H9 (cell line): ENCODE measurements around the gene C17orf75. TPM values are rescaled to one million over a fixed set of nuclear protein-coding genes. Genes with fewer than 3 reads are reported as not detected.

Source experiments
- DNase-seq: peaks from one replicate; pipeline ENCODE4 v3.0.0-alpha.2; 2017
- H2AFZ ChIP-seq: one replicate; pipeline ENCODE4 v1.6.1; 2013; ENCODE audit warnings: mild to moderate bottlenecking, low read length, control low read depth, moderate library complexity
- H2AK5ac ChIP-seq: 2 replicates; pipeline ENCODE4 v1.6.1; 2013; ENCODE audit warnings: low read length, control low read depth, mixed read lengths; ENCODE audit not compliant: insufficient read length
- H2BK120ac ChIP-seq: one replicate; pipeline ENCODE4 v1.6.1; 2013; ENCODE audit warnings: low read depth, mild to moderate bottlenecking, low read length, control low read depth, inconsistent platforms; ENCODE audit not compliant: poor library complexity, severe bottlenecking
- H2BK12ac ChIP-seq: 2 replicates; pipeline ENCODE4 v1.6.1; 2013; ENCODE audit warnings: low read length, control low read depth, mixed read lengths, low read depth; ENCODE audit not compliant: insufficient read length
- H2BK15ac ChIP-seq: 2 replicates; pipeline ENCODE4 v1.6.1; 2013; ENCODE audit warnings: low read depth, low read length, control low read depth
- H2BK20ac ChIP-seq: one replicate; pipeline ENCODE4 v1.6.1; 2013; ENCODE audit warnings: low read depth, mild to moderate bottlenecking, low read length, control low read depth, inconsistent platforms; ENCODE audit not compliant: poor library complexity, severe bottlenecking
- H2BK5ac ChIP-seq: 2 replicates; pipeline ENCODE4 v1.6.1; 2013; ENCODE audit warnings: low read length, control low read depth, mixed read lengths; ENCODE audit not compliant: insufficient read length
- H3K14ac ChIP-seq: 2 replicates; pipeline ENCODE4 v1.6.1; 2013; ENCODE audit warnings: low read length, control low read depth; ENCODE audit not compliant: insufficient read depth
- H3K18ac ChIP-seq: 2 replicates; pipeline ENCODE4 v1.6.1; 2013; ENCODE audit warnings: low read depth, mild to moderate bottlenecking, mixed read lengths, low read length, control low read depth; ENCODE audit not compliant: insufficient read length
- H3K23ac ChIP-seq: 2 replicates; pipeline ENCODE4 v1.6.1; 2013; ENCODE audit warnings: low read length, control low read depth, mixed read lengths, low read depth; ENCODE audit not compliant: insufficient read length
- H3K23me2 ChIP-seq: 2 replicates; pipeline ENCODE4 v1.6.1; 2013; ENCODE audit warnings: low read depth, mild to moderate bottlenecking, mixed read lengths, low read length, control low read depth; ENCODE audit not compliant: insufficient read length, poor library complexity, severe bottlenecking
- H3K27ac ChIP-seq: 2 replicates; pipeline ENCODE4 v1.5.1; 2013; ENCODE audit warnings: low read length, control low read depth, mixed read lengths, low read depth; ENCODE audit not compliant: insufficient read length
- H3K27me3 ChIP-seq: 2 replicates; pipeline ENCODE4 v1.6.1; 2013; ENCODE audit warnings: low read length, control low read depth, inconsistent platforms; ENCODE audit not compliant: insufficient read depth
- H3K4ac ChIP-seq: 2 replicates; pipeline ENCODE4 v1.6.1; 2013; ENCODE audit warnings: low read depth, mild to moderate bottlenecking, control low read depth, inconsistent platforms, low read length, moderate library complexity
- H3K4me1 ChIP-seq: 2 replicates; pipeline ENCODE4 v1.6.1; 2013; ENCODE audit warnings: low read length, control low read depth, inconsistent platforms; ENCODE audit not compliant: insufficient read depth
- H3K4me2 ChIP-seq: 2 replicates; pipeline ENCODE4 v1.6.1; 2013; ENCODE audit warnings: low read length, control low read depth, mixed read lengths; ENCODE audit not compliant: insufficient read length, insufficient read depth
- H3K56ac ChIP-seq: 2 replicates; pipeline ENCODE4 v1.6.1; 2013; ENCODE audit warnings: low read depth, mild to moderate bottlenecking, mixed read lengths, low read length, control low read depth; ENCODE audit not compliant: insufficient read length
- H3K79me1 ChIP-seq: 2 replicates; pipeline ENCODE4 v1.6.1; 2013; ENCODE audit warnings: low read depth, mild to moderate bottlenecking, moderate library complexity, low read length, control low read depth, inconsistent platforms; ENCODE audit not compliant: insufficient read depth, poor library complexity, severe bottlenecking
- H3K79me2 ChIP-seq: 2 replicates; pipeline ENCODE4 v1.6.1; 2013; ENCODE audit warnings: low read length, control low read depth, inconsistent platforms; ENCODE audit not compliant: insufficient read depth
- H3K9ac ChIP-seq: 2 replicates; pipeline ENCODE4 v1.6.1; 2013; ENCODE audit warnings: low read length, control low read depth, mixed read lengths; ENCODE audit not compliant: insufficient read length; ENCODE audit errors: extremely low read depth
- H3K9me3 ChIP-seq: one replicate; pipeline ENCODE4 v1.6.1; 2013; ENCODE audit warnings: low read depth, low read length, inconsistent platforms; ENCODE audit not compliant: control insufficient read depth
- H3T11ph ChIP-seq: one replicate; pipeline ENCODE4 v1.6.1; 2013; ENCODE audit warnings: mild to moderate bottlenecking, low read length, control low read depth, inconsistent platforms
- H4K20me1 ChIP-seq: one replicate; pipeline ENCODE4 v1.6.1; 2013; ENCODE audit not compliant: control insufficient read depth, insufficient read length, insufficient read depth
- H4K5ac ChIP-seq: 2 replicates; pipeline ENCODE4 v1.6.1; 2013; ENCODE audit warnings: low read depth, mild to moderate bottlenecking, mixed read lengths, low read length, control low read depth; ENCODE audit not compliant: insufficient read length
- H4K8ac ChIP-seq: replicated peaks from 2 replicates; pipeline ENCODE4 v1.6.1; 2013; ENCODE audit warnings: low read length, control low read depth, mixed read lengths, low read depth; ENCODE audit not compliant: insufficient read length
- H4K91ac ChIP-seq: 2 replicates; pipeline ENCODE4 v1.6.1; 2013; ENCODE audit warnings: low read depth, mild to moderate bottlenecking, moderate library complexity, mixed read lengths, low read length, control low read depth; ENCODE audit not compliant: insufficient read length
- H3K27ac Mint-ChIP-seq, 3 experiments: 2 replicates in 2 of 3; 3 replicates in 1 of 3; pipeline ENCODE4 v1.8.0; 2020 to 2021; ENCODE audit warnings: mixed read lengths in 3 of 3, mild to moderate bottlenecking in 1 of 3, moderate library complexity in 1 of 3
- H3K27me3 Mint-ChIP-seq: 2 replicates; pipeline ENCODE4 v1.8.0; 2021; ENCODE audit warnings: low read depth, mild to moderate bottlenecking, moderate library complexity, mixed read lengths
- H3K36me3 Mint-ChIP-seq, 3 experiments: 2 replicates in 2 of 3; 3 replicates in 1 of 3; pipeline ENCODE4 v1.8.0; 2020 to 2021; ENCODE audit warnings: low read depth in 3 of 3, mixed read lengths in 3 of 3; ENCODE audit not compliant: insufficient read depth in 1 of 3
- H3K4me1 Mint-ChIP-seq, 2 experiments: 2 replicates each; pipeline ENCODE4 v1.8.0; 2020; ENCODE audit warnings: mixed read lengths in 2 of 2
- H3K4me3 Mint-ChIP-seq, 2 experiments: 2 replicates in 1 of 2; 3 replicates in 1 of 2; pipeline ENCODE4 v1.8.0; 2020 to 2021; ENCODE audit warnings: mild to moderate bottlenecking in 2 of 2, mixed read lengths in 2 of 2, moderate library complexity in 1 of 2
- H3K9me3 Mint-ChIP-seq, 2 experiments: 2 replicates in 1 of 2; 3 replicates in 1 of 2; pipeline ENCODE4 v1.8.0; 2020; ENCODE audit warnings: mild to moderate bottlenecking in 2 of 2, mixed read lengths in 2 of 2, moderate library complexity in 1 of 2
- WGBS: extraction: QIAGEN DNeasy Blood & Tissue Kit; methylation state at CpG from one replicate; pipeline ENCODE4 v1.1.7; 2013; ENCODE audit warnings: missing lambda C conversion rate, low lambda C conversion rate, mixed read lengths; ENCODE audit not compliant: insufficient read length; ENCODE audit errors: extremely low coverage; 5-methylcytosine and 5-hydroxymethylcytosine counted together
- total RNA-seq: library from RNA; stranded (reverse); gene quantifications from 2 replicates; pipeline ENCODE4 v1.2.1, GENCODE V29; 2021
- TF ChIP-seq, protein P1 (sequence below): fragments of 200-600 bp; sonication (generic); conservative IDR thresholded peaks from 3 replicates; pipeline ENCODE4 v1.8.0; 2021; ENCODE audit warnings: antibody characterized with exemption, mild to moderate bottlenecking

The C17orf75 gene
- total RNA-seq, 1 experiment from 2014 or later, result 40.4 TPM

DNA sequence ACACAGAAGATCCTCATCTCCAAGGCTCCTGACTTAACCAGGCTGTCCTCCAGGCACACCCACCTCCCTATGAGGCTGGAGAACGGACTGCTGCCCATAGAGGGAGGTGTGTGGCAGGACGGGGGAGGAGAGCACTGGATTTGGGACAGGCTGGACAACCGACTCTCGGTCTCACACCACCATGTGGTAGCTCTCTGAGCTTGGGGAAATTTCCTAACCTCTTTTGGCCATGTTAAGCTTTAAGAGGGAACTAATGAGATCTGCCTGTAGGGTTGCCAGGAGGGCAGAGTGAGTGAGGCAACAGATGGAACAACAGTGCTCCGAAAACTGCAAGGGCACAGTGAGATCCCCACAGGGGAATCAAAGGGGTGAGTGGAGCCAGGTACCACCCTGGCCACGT is 43.7 kb downstream of the C17orf75 start:
- no peak overlapping the region for H3K4me3 Mint-ChIP-seq
- Histone ChIP-seq H3K9ac (no peak overlapping the region), H3K9me3 (no peaks in the 10 kb centered on the region)

More for the DNA sequence above, 43.7 kb downstream of the C17orf75 start:
- Histone ChIP-seq H3K4ac (no peak overlapping the region), H4K20me1 (no peaks in the 10 kb centered on the region), H3K14ac (no peak overlapping the region; the same call in 1 of the 2 replicates), H3K27me3 (no peaks in the 10 kb centered on the region), H2BK20ac (no peak overlapping the region), H3K23me2 (no peaks in the 10 kb centered on the region), H3K79me1 (no peaks in the 10 kb centered on the region), H2AK5ac (no peak overlapping the region), H3T11ph (no peak overlapping the region), H3K79me2 (no peaks in the 10 kb centered on the region), H3K23ac (no peak overlapping the region), H4K8ac (no peak overlapping the region), H4K91ac (no peak overlapping the region), H2BK12ac (no peak overlapping the region), H4K5ac (no peak overlapping the region), H3K4me2 (no peak overlapping the region), H2AFZ (no peak overlapping the region), H2BK5ac (no peak overlapping the region), H2BK15ac (no peak overlapping the region), H2BK120ac (no peak overlapping the region), H3K56ac (no peak overlapping the region), H3K4me1 (peaks cover 5% of the 10 kb centered on the region; the same call in 1 of the 2 replicates), H3K18ac (no peak overlapping the region), H3K27ac (no peak overlapping the region)
- no peak for DNase-seq
- 0 out of 7 replicates have a peak overlapping the region, but pooled peaks of 2 of the 3 experiments have one; percentile 29 to 67 for H3K27ac Mint-ChIP-seq
- no peaks in the 10 kb centered on the region for H3K27me3 Mint-ChIP-seq
- peaks cover 28 to 35% of the 10 kb centered on the region in 2 experiments for H3K4me1 Mint-ChIP-seq
- WGBS, result no CpG with 5 or more reads among the region's 6 CpGs
- peaks cover 0 to 27% (median 0%) of the 10 kb centered on the region in 3 experiments; a peak in 3 of 7 replicates for H3K36me3 Mint-ChIP-seq
- H3K9me3 Mint-ChIP-seq, result no peaks in the 10 kb centered on the region
- TF ChIP-seq, protein P1, sequence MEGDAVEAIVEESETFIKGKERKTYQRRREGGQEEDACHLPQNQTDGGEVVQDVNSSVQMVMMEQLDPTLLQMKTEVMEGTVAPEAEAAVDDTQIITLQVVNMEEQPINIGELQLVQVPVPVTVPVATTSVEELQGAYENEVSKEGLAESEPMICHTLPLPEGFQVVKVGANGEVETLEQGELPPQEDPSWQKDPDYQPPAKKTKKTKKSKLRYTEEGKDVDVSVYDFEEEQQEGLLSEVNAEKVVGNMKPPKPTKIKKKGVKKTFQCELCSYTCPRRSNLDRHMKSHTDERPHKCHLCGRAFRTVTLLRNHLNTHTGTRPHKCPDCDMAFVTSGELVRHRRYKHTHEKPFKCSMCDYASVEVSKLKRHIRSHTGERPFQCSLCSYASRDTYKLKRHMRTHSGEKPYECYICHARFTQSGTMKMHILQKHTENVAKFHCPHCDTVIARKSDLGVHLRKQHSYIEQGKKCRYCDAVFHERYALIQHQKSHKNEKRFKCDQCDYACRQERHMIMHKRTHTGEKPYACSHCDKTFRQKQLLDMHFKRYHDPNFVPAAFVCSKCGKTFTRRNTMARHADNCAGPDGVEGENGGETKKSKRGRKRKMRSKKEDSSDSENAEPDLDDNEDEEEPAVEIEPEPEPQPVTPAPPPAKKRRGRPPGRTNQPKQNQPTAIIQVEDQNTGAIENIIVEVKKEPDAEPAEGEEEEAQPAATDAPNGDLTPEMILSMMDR, result peak; percentile 15; the same call in 1 of the 3 replicates
